ENCODE data around the gene CD53.

- TF ChIP-seq EZH2phosphoT487 (conservative IDR thresholded peaks at IDR 0.05; ENCODE audit: low read length) (no peak), CTCF (IDR thresholded peaks at IDR 0.05; ENCODE audit: insufficient read depth, low read length, poor library complexity, severe bottlenecking) (no peak)
Measured at GRCh38 chr1:110903853-110904500, 31.0 kb downstream of the CD53 start.

Measured in SU-DHL-6 (cell line).